HCT116 (cell line): ENCODE measurements around the gene ZSCAN5B. TPM values are rescaled to one million over a fixed set of nuclear protein-coding genes. Genes with fewer than 3 reads are reported as not detected.
"Not testable (repeated sequence)": the region's sequence is repeated elsewhere in the genome, so short reads cannot be mapped to it uniquely, and the experiment has no call there.

Experiments used
- ATAC-seq: fragments of 200-7000 bp; cut with Tn5 transposase; 2 replicates; pipeline ENCODE4 v1.9.1; 2020; ENCODE audit warnings: mild to moderate bottlenecking, moderate library complexity
- BruUV-seq: library from RNA; stranded (reverse); fragments of 400-500 nt; replicated peaks from 2 replicates; lab custom pipeline; 2021; lab: Mats Ljungman, UMichigan
- CTCF ChIA-PET: fragments of 300-600 bp; sonication (Branson Sonifier 250); formaldehyde crosslinking; loops from one replicate; lab custom pipeline; 2021; ENCODE audit warnings: antibody characterized with exemption; lab: Charles Lee
- POLR2A ChIA-PET: fragments of 300-600, 350-600 bp; sonication (Branson Sonifier 250); formaldehyde crosslinking; loops from one replicate; lab custom pipeline; 2021; ENCODE audit warnings: antibody characterized with exemption; lab: Charles Lee
- RAD21 ChIA-PET, 2 experiments: fragments of 300-600 bp; sonication (Branson Sonifier 250); formaldehyde crosslinking; loops; one replicate each; lab custom pipeline; 2023; ENCODE audit warnings: low total read pairs in 2 of 2; ENCODE audit not compliant: uncharacterized antibody in 2 of 2, unreplicated experiment in 2 of 2, low non-redundant PET in 1 of 2; lab: Charles Lee
- DNase-seq: peaks from one replicate; pipeline ENCODE4 v3.0.0-alpha.2; 2010; ENCODE audit warnings: low read depth, low spot score
- H2AFZ ChIP-seq: fragments of 200-600 bp; shearing (Covaris generic), sonication (generic); 2 replicates; pipeline ENCODE4 v1.6.1; 2017; ENCODE audit warnings: low read depth, mixed run types, mixed read lengths, antibody characterized with exemption, low read length; ENCODE audit not compliant: poor library complexity, severe bottlenecking
- H3K27ac ChIP-seq: 2 replicates; pipeline ENCODE4 v1.5.1; 2012; ENCODE audit warnings: low read depth, low read length
- H3K27me3 ChIP-seq: fragments of 200-600 bp; sonication (generic); 2 replicates; pipeline ENCODE4 v1.6.1; 2016; ENCODE audit warnings: mixed run types, low read length, mixed read lengths; ENCODE audit not compliant: insufficient read depth
- H3K36me3 ChIP-seq, 2 experiments: fragments of 200-500 bp in 1 of 2; fragments of 200-600 bp in 1 of 2; sonication (Bioruptor generic) in 1 of 2; sonication (generic) in 1 of 2; 2 replicates each; pipeline versions ENCODE4 v1.5.1 to v1.6.1; 2014 to 2016; ENCODE audit warnings: low read length in 2 of 2, inconsistent platforms in 1 of 2, mixed read lengths in 1 of 2, mixed run types in 1 of 2; ENCODE audit not compliant: insufficient read depth in 2 of 2, control insufficient read depth in 1 of 2
- H3K4me1 ChIP-seq, 2 experiments: fragments of 200-600 bp in 1 of 2; sonication (generic) in 1 of 2; 2 replicates each; pipeline versions ENCODE4 v1.5.1 to v1.6.1; 2012 to 2017; ENCODE audit warnings: low read length in 2 of 2, inconsistent platforms in 1 of 2, mild to moderate bottlenecking in 1 of 2, mixed read lengths in 1 of 2, mixed run types in 1 of 2, moderate library complexity in 1 of 2; ENCODE audit not compliant: insufficient read depth in 2 of 2, control insufficient read depth in 1 of 2
- H3K4me2 ChIP-seq: fragments of 200-600 bp; sonication (generic); 2 replicates; pipeline ENCODE4 v1.6.1; 2017; ENCODE audit warnings: mixed run types, low read length, mixed read lengths
- H3K4me3 ChIP-seq, 2 experiments: fragments of 200-600 bp in 1 of 2; sonication (generic) in 1 of 2; replicated peaks in 1 of 2; 2 replicates each; pipeline ENCODE4 v1.5.1; 2011 to 2016; ENCODE audit warnings: low read length in 2 of 2, control low read depth in 1 of 2, low read depth in 1 of 2, mild to moderate bottlenecking in 1 of 2, mixed read lengths in 1 of 2, mixed run types in 1 of 2
- H3K79me2 ChIP-seq: fragments of 200-600 bp; sonication (generic); 2 replicates; pipeline ENCODE4 v1.6.1; 2017; ENCODE audit warnings: mild to moderate bottlenecking, mixed run types, low read length, moderate library complexity, mixed read lengths; ENCODE audit not compliant: insufficient read depth
- H3K9ac ChIP-seq: fragments of 200-600 bp; sonication (generic); 2 replicates; pipeline ENCODE4 v1.6.1; 2016; ENCODE audit warnings: low read length, mixed read lengths
- H3K9me2 ChIP-seq: fragments of 200-600 bp; sonication (generic), shearing (Covaris generic); 2 replicates; pipeline ENCODE4 v1.6.1; 2017; ENCODE audit warnings: mixed run types, mild to moderate bottlenecking, moderate library complexity; ENCODE audit not compliant: insufficient read depth
- H3K9me3 ChIP-seq, 2 experiments: fragments of 200-500 bp in 1 of 2; fragments of 200-600 bp in 1 of 2; sonication (Bioruptor generic) in 1 of 2; sonication (generic) in 1 of 2; 2 replicates each; pipeline ENCODE4 v1.6.1; 2014 to 2017; ENCODE audit warnings: low read length in 2 of 2, mixed read lengths in 2 of 2, inconsistent platforms in 1 of 2, low read depth in 1 of 2, mild to moderate bottlenecking in 1 of 2, mixed run types in 1 of 2, moderate library complexity in 1 of 2; ENCODE audit not compliant: control insufficient read depth in 1 of 2, insufficient read depth in 1 of 2
- H4K20me1 ChIP-seq: fragments of 200-600 bp; sonication (generic), shearing (Covaris generic); 2 replicates; pipeline ENCODE4 v1.6.1; 2017; ENCODE audit warnings: mixed run types, mild to moderate bottlenecking, moderate library complexity; ENCODE audit not compliant: insufficient read depth
- CBX3 ChIP-seq: IDR thresholded peaks from 2 replicates; pipeline ENCODE4 v1.6.1; 2012; ENCODE audit warnings: low read depth
- CEBPB ChIP-seq: IDR thresholded peaks from 2 replicates; pipeline ENCODE4 v1.6.1; 2012; ENCODE audit warnings: low read depth
- EGR1 ChIP-seq: IDR thresholded peaks from 2 replicates; pipeline ENCODE4 v1.6.1; 2012; ENCODE audit warnings: low read depth
- EZH2 ChIP-seq: fragments of 200-600 bp; sonication (generic); IDR thresholded peaks from 2 replicates; pipeline ENCODE4 v1.6.1; 2017; ENCODE audit warnings: antibody characterized with exemption, mixed run types
- FOSL1 ChIP-seq: IDR thresholded peaks from 2 replicates; pipeline ENCODE4 v1.6.1; 2012; ENCODE audit warnings: low read depth
- JUND ChIP-seq: IDR thresholded peaks from 2 replicates; pipeline ENCODE4 v1.6.1; 2012
- POLR2AphosphoS5 ChIP-seq: IDR thresholded peaks from 2 replicates; pipeline ENCODE4 v1.6.1; 2011; ENCODE audit warnings: mild to moderate bottlenecking, low read depth, low read length, moderate library complexity
- RAD21 ChIP-seq: IDR thresholded peaks from 2 replicates; pipeline ENCODE4 v1.6.1; 2012; ENCODE audit warnings: low read depth, mild to moderate bottlenecking
- SIN3A ChIP-seq: IDR thresholded peaks from 2 replicates; pipeline ENCODE4 v1.6.1; 2012; ENCODE audit warnings: low read depth
- SP1 ChIP-seq: IDR thresholded peaks from 2 replicates; pipeline ENCODE4 v1.6.1; 2012; ENCODE audit warnings: low read depth
- SRF ChIP-seq: IDR thresholded peaks from 2 replicates; pipeline ENCODE4 v1.6.1; 2012; ENCODE audit warnings: low read depth
- TCF7L2 ChIP-seq: IDR thresholded peaks from 2 replicates; pipeline ENCODE4 v1.7.0; 2011; ENCODE audit warnings: borderline replicate concordance, inconsistent platforms; ENCODE audit not compliant: insufficient read depth, insufficient read length; ENCODE audit errors: extremely low read depth
- ZNF274 ChIP-seq: fragments of 200-500 bp; sonication (Bioruptor generic); IDR thresholded peaks from 2 replicates; pipeline ENCODE4 v1.6.1; 2014; ENCODE audit warnings: mild to moderate bottlenecking, low read depth, low read length, inconsistent platforms
- intact Hi-C: fragments of 100-400 bp; cut with micrococcal nuclease; formaldehyde crosslinking; loops from 2 replicates; pipeline ENCODE4 v1.10.0; 2022
- total RNA-seq: library from RNA; stranded (reverse); gene quantifications from one replicate; pipeline ENCODE4 v1.2.1, GENCODE V29; 2021; ENCODE audit not compliant: unreplicated experiment
- TF ChIP-seq, protein P1 (sequence below): IDR thresholded peaks from 2 replicates; pipeline ENCODE4 v1.6.1; 2011; ENCODE audit warnings: mild to moderate bottlenecking, low read length, moderate library complexity; ENCODE audit not compliant: insufficient replicate concordance; ENCODE audit errors: extremely low read depth
- TF ChIP-seq, protein P2 (sequence below): IDR thresholded peaks from 2 replicates; pipeline ENCODE4 v1.6.1; 2012
- TF ChIP-seq, protein P3 (sequence below): IDR thresholded peaks from 2 replicates; pipeline ENCODE4 v1.6.1; 2012

The ZSCAN5B gene
- total RNA-seq, 1 experiment from 2014 or later = not detected

- H3K9me3 ChIP-seq = no peaks in the 10 kb centered on the region
- no TSS peak for BruUV-seq
- no peaks in the 10 kb centered on the region for H3K36me3 ChIP-seq
- ChIA-PET POLR2A (no interaction called here), RAD21 (no interaction called here), CTCF (no interaction called here)
- no peak overlapping the region for H3K4me3 ChIP-seq
- H3K4me2 ChIP-seq = no peak overlapping the region
- intact Hi-C loops = no loop called here
- no peaks in the 10 kb centered on the region for H3K27me3 ChIP-seq
- H4K20me1 ChIP-seq = no peaks in the 10 kb centered on the region
- DNase-seq (no peak), ATAC-seq (no peak)
- H3K9me2 ChIP-seq = no peaks in the 10 kb centered on the region
- no peak overlapping the region for H2AFZ ChIP-seq
- TF ChIP-seq, protein P1, sequence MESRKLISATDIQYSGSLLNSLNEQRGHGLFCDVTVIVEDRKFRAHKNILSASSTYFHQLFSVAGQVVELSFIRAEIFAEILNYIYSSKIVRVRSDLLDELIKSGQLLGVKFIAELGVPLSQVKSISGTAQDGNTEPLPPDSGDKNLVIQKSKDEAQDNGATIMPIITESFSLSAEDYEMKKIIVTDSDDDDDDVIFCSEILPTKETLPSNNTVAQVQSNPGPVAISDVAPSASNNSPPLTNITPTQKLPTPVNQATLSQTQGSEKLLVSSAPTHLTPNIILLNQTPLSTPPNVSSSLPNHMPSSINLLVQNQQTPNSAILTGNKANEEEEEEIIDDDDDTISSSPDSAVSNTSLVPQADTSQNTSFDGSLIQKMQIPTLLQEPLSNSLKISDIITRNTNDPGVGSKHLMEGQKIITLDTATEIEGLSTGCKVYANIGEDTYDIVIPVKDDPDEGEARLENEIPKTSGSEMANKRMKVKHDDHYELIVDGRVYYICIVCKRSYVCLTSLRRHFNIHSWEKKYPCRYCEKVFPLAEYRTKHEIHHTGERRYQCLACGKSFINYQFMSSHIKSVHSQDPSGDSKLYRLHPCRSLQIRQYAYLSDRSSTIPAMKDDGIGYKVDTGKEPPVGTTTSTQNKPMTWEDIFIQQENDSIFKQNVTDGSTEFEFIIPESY = no peak
- TF ChIP-seq RAD21 (no peak), TCF7L2 (no peak), JUND (no peak), ZNF274 (no peak), CBX3 (no peak), FOSL1 (no peak), EZH2 (no peak), SRF (no peak), EGR1 (no peak), CEBPB (no peak), POLR2AphosphoS5 (no peak), SP1 (no peak), SIN3A (no peak)
- TF ChIP-seq, protein P2, sequence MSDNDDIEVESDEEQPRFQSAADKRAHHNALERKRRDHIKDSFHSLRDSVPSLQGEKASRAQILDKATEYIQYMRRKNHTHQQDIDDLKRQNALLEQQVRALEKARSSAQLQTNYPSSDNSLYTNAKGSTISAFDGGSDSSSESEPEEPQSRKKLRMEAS = no peak
- TF ChIP-seq, protein P3, sequence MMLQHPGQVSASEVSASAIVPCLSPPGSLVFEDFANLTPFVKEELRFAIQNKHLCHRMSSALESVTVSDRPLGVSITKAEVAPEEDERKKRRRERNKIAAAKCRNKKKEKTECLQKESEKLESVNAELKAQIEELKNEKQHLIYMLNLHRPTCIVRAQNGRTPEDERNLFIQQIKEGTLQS = no peak
- no peaks in the 10 kb centered on the region for H3K4me1 ChIP-seq
- H3K79me2 ChIP-seq = no peaks in the 10 kb centered on the region
- no peak overlapping the region for H3K27ac ChIP-seq
- no peak overlapping the region for H3K9ac ChIP-seq
These were observed 20.7 kb downstream of the ZSCAN5B start for GRCh38 chr19:56176881-56177280.

DNA sequence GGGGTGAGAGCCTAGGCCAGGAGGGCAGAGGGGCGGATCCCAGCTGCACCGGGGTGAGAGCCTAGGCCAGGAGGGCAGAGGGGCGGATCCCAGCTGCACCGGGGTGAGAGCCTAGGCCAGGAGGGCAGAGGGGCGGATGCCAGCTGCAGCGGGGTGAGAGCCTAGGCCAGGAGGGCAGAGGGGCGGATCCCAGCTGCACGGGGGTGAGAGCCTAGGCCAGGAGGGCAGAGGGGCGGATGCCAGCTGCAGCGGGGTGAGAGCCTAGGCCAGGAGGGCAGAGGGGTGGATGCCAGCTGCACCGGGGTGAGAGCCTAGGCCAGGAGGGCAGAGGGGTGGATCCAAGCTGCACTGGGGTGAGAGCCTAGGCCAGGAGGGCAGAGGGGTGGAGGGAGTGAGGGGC lies 21.3 kb downstream of the ZSCAN5B start:
- H3K4me2 ChIP-seq, BruUV-seq, H3K27ac ChIP-seq, DNase-seq, ATAC-seq, H3K36me3 ChIP-seq, H2AFZ ChIP-seq, intact Hi-C loops, H3K9ac ChIP-seq, POLR2A ChIA-PET, RAD21 ChIA-PET, H3K4me1 ChIP-seq, H3K9me3 ChIP-seq, H4K20me1 ChIP-seq, H3K79me2 ChIP-seq, H3K9me2 ChIP-seq, H3K4me3 ChIP-seq, H3K27me3 ChIP-seq: not testable (repeated sequence)
- CTCF ChIA-PET = interaction anchor here (1.9 kb wide), 1 partner anchor 110 kb away, joined by 4 read pairs; no protein-coding TSS in a partner anchor
